HepG2 (cell line): ENCODE data around the gene RPTOR. TPM values are rescaled to one million over a fixed set of nuclear protein-coding genes. Genes with fewer than 3 reads are reported as not detected.

Experiments used
- AHR ChIP-seq: IDR thresholded peaks from 2 replicates; pipeline ENCODE4 v1.6.1; 2018; ENCODE audit warnings: missing genetic modification reagents, missing compliant biosample characterization
- ATF1 ChIP-seq: IDR thresholded peaks from 2 replicates; pipeline ENCODE4 v1.6.1; 2016; ENCODE audit warnings: mild to moderate bottlenecking, control low read depth
- BHLHE40 ChIP-seq: IDR thresholded peaks from 2 replicates; pipeline ENCODE4 v1.6.1; 2011; ENCODE audit warnings: low read length, improper control_type of control experiment
- CEBPB ChIP-seq: IDR thresholded peaks from 2 replicates; pipeline ENCODE4 v1.6.1; 2011; ENCODE audit warnings: low read depth, low read length, improper control_type of control experiment, borderline replicate concordance
- FOXJ3 ChIP-seq: sonication (generic); formaldehyde crosslinking; IDR thresholded peaks from 2 replicates; pipeline ENCODE4 v1.4.0; 2020; ENCODE audit warnings: missing genetic modification reagents, mild to moderate bottlenecking, borderline replicate concordance
- FOXO4 ChIP-seq: sonication (generic); formaldehyde crosslinking; conservative IDR thresholded peaks from 2 replicates; pipeline ENCODE4 v1.8.1; 2023; ENCODE audit warnings: missing genetic modification reagents
- GATAD1 ChIP-seq: IDR thresholded peaks from 2 replicates; pipeline ENCODE4 v1.6.1; 2016; ENCODE audit warnings: missing genetic modification reagents, missing compliant biosample characterization
- NFE2L2 ChIP-seq: fragments of 150-350 bp; IDR thresholded peaks from 2 replicates; pipeline ENCODE4 v1.6.1; 2014; ENCODE audit warnings: low read length
- PHB2 ChIP-seq: fragments of 450-650 bp; IDR thresholded peaks from 2 replicates; pipeline ENCODE4 v1.6.1; 2018; ENCODE audit not compliant: partially characterized antibody
- SRSF9 ChIP-seq: fragments of 200-400 bp; formaldehyde crosslinking; IDR thresholded peaks from 2 replicates; pipeline ENCODE4 v1.6.1; 2018; ENCODE audit warnings: borderline replicate concordance, mild to moderate bottlenecking, low read depth, low read length; ENCODE audit not compliant: insufficient read depth, poor library complexity, severe bottlenecking
- TP53 ChIP-seq: sonication (generic); formaldehyde crosslinking; conservative IDR thresholded peaks from 2 replicates; pipeline ENCODE4 v1.4.0; 2020; ENCODE audit warnings: missing genetic modification reagents
- ZBTB20 ChIP-seq: sonication (generic); formaldehyde crosslinking; IDR thresholded peaks from 2 replicates; pipeline ENCODE4 v1.8.1; 2023; ENCODE audit warnings: missing genetic modification reagents, low read depth, mild to moderate bottlenecking, borderline replicate concordance
- ZBTB4 ChIP-seq: sonication (generic); formaldehyde crosslinking; IDR thresholded peaks from 2 replicates; pipeline ENCODE4 v1.4.0; 2020; ENCODE audit warnings: missing genetic modification reagents, mild to moderate bottlenecking, borderline replicate concordance
- ZFP91 ChIP-seq: sonication (generic); formaldehyde crosslinking; IDR thresholded peaks from 2 replicates; pipeline ENCODE4 v1.9.0; 2022; ENCODE audit warnings: missing genetic modification reagents, mild to moderate bottlenecking, borderline replicate concordance
- ZNF280B ChIP-seq: sonication (generic); formaldehyde crosslinking; IDR thresholded peaks from 2 replicates; pipeline ENCODE4 v1.5.0; 2020; ENCODE audit warnings: missing genetic modification reagents, mild to moderate bottlenecking, borderline replicate concordance
- ZNF33A ChIP-seq: sonication (generic); formaldehyde crosslinking; IDR thresholded peaks from 2 replicates; pipeline ENCODE4 v1.5.1; 2020; ENCODE audit warnings: missing genetic modification reagents, mild to moderate bottlenecking, moderate library complexity, borderline replicate concordance
- ZNF354B ChIP-seq: sonication (generic); formaldehyde crosslinking; IDR thresholded peaks from 2 replicates; pipeline ENCODE4 v1.8.0; 2022; ENCODE audit warnings: mild to moderate bottlenecking, missing genetic modification reagents
- ZNF543 ChIP-seq: sonication (generic); formaldehyde crosslinking; IDR thresholded peaks from 2 replicates; pipeline ENCODE4 v1.4.0; 2020; ENCODE audit warnings: mild to moderate bottlenecking, missing genetic modification reagents
- ZNF691 ChIP-seq: sonication (generic); formaldehyde crosslinking; IDR thresholded peaks from 2 replicates; pipeline ENCODE4 v1.4.0; 2020; ENCODE audit warnings: missing genetic modification reagents, low read depth, mild to moderate bottlenecking, borderline replicate concordance
- ZNF720 ChIP-seq: sonication (generic); formaldehyde crosslinking; IDR thresholded peaks from 2 replicates; pipeline ENCODE4 v1.4.0; 2020; ENCODE audit warnings: missing genetic modification reagents
- polyA plus RNA-seq, 8 experiments: library from polyadenylated mRNA; depleted of rRNA in 3 of 8; stranded (reverse) in 7 of 8; unstranded in 1 of 8; fragments of >200 nt; fragmentation: Illumina TruSeq in 4 of 8; extraction: Trizol in 4 of 8; gene quantifications; 2 replicates each; pipeline versions ENCODE4 v1.2.1 to v1.2.3, GENCODE V29; 2011 to 2016; ENCODE audit warnings: low read depth in 4 of 8, missing spikeins in 1 of 8, mixed read lengths in 1 of 8; ENCODE audit not compliant: insufficient read depth in 1 of 8
- total RNA-seq, 5 experiments: library from RNA; depleted of rRNA; stranded (reverse); fragments of >200 nt; fragmentation: Illumina TruSeq; extraction: Trizol; gene quantifications; 2 replicates each; pipeline ENCODE4 v1.2.3, GENCODE V29; 2016; ENCODE audit warnings: low read depth in 1 of 5

The RPTOR gene
- total and polyA plus RNA-seq, 2 of the 13 experiments (the other 11 are each of a cell fraction or from before 2014, with no cell fraction given) = 6.6 to 25.3 TPM

- peak; percentile 88; the same call in 1 of the 2 replicates for TF ChIP-seq ZBTB4 (CRISPR knock-in tag)
- peak; percentile 100 for TF ChIP-seq GATAD1 (CRISPR knock-in tag)
- TF ChIP-seq NFE2L2 = no peak
- peak; percentile 92; the same call in 1 of the 2 replicates for TF ChIP-seq ZNF543
- TF ChIP-seq ZNF354B (CRISPR knock-in tag) = no peak
- TF ChIP-seq ATF1 (CRISPR knock-in tag) = no peak
- TF ChIP-seq CEBPB = no peak
- TF ChIP-seq FOXO4 (CRISPR knock-in tag) = peak; percentile 99
- no peak for TF ChIP-seq TP53 (CRISPR knock-in tag)
- peak; percentile 23; the same call in 1 of the 2 replicates for TF ChIP-seq ZNF720
- peak; percentile 96 for TF ChIP-seq ZBTB20 (CRISPR knock-in tag)
- peak; percentile 93 for TF ChIP-seq ZFP91 (CRISPR knock-in tag)
- TF ChIP-seq SRSF9 = no peak
- TF ChIP-seq FOXJ3 = peak; percentile 71
- TF ChIP-seq ZNF691 (CRISPR knock-in tag) = peak; percentile 91; the same call in 1 of the 2 replicates
- no peak for TF ChIP-seq PHB2
- peak; percentile 47 for TF ChIP-seq BHLHE40
- no peak; the same call in 1 of the 2 replicates for TF ChIP-seq ZNF33A (CRISPR knock-in tag)
- peak; percentile 92 for TF ChIP-seq ZNF280B (CRISPR knock-in tag)
- TF ChIP-seq AHR = peak; percentile 92
Observed at GRCh38 chr17:80544655-80545498, at the start of gene RPTOR (continued).
